ENCODE measurements around the gene ILRUN.
"Not testable (repeated sequence)": the region's sequence is repeated elsewhere in the genome, so short reads cannot be mapped to it uniquely, and the experiment has no call there.

The ILRUN gene

GRCh38 chr6:34718976-34719375 lies 22.4 kb upstream of the ILRUN start:
- no peaks in the 10 kb centered on the region for H3K9me2 ChIP-seq (replicated peaks; ENCODE audit: insufficient read depth, low read length)
- no peaks in the 10 kb centered on the region for H3K36me3 ChIP-seq (replicated peaks; ENCODE audit: insufficient read depth, low read length)
- no peaks in the 10 kb centered on the region for H3K27me3 ChIP-seq (replicated peaks; ENCODE audit: insufficient read depth, low read length)
- no peaks in the 10 kb centered on the region for H3K9me3 ChIP-seq (replicated peaks; ENCODE audit: insufficient read depth, low read length)
- H3K27ac ChIP-seq (ENCODE audit: low read length) = no peak overlapping the region
- no peak overlapping the region for H3K4me3 ChIP-seq (ENCODE audit: low read length)
- H3K79me2 ChIP-seq (ENCODE audit: low read length) = no peaks in the 10 kb centered on the region
- no peak overlapping the region for H3K9ac ChIP-seq (ENCODE audit: low read length)
- H3K4me1 ChIP-seq (ENCODE audit: low read length) = no peaks in the 10 kb centered on the region
- no peak overlapping the region for H3K4me2 ChIP-seq (ENCODE audit: low read depth, low read length)
- no peak overlapping the region for H2AFZ ChIP-seq (ENCODE audit: low read length)
- H4K20me1 ChIP-seq (ENCODE audit: insufficient read depth, low read length) = no peaks in the 10 kb centered on the region
- H3F3A ChIP-seq (ENCODE audit: insufficient read depth, low read length) = no peaks in the 10 kb centered on the region
- TF ChIP-seq EZH2phosphoT487 (IDR thresholded peaks at IDR 0.05; ENCODE audit: low read length) = no peak
- TF ChIP-seq, protein P1, sequence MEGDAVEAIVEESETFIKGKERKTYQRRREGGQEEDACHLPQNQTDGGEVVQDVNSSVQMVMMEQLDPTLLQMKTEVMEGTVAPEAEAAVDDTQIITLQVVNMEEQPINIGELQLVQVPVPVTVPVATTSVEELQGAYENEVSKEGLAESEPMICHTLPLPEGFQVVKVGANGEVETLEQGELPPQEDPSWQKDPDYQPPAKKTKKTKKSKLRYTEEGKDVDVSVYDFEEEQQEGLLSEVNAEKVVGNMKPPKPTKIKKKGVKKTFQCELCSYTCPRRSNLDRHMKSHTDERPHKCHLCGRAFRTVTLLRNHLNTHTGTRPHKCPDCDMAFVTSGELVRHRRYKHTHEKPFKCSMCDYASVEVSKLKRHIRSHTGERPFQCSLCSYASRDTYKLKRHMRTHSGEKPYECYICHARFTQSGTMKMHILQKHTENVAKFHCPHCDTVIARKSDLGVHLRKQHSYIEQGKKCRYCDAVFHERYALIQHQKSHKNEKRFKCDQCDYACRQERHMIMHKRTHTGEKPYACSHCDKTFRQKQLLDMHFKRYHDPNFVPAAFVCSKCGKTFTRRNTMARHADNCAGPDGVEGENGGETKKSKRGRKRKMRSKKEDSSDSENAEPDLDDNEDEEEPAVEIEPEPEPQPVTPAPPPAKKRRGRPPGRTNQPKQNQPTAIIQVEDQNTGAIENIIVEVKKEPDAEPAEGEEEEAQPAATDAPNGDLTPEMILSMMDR (IDR thresholded peaks at IDR 0.05; ENCODE audit: low read length) = no peak
- no peak for DNase-seq

GRCh38 chr6:34717466-34717865 lies 20.9 kb upstream of the ILRUN start:
- H3K4me2 ChIP-seq (ENCODE audit: low read depth, low read length) = no peak overlapping the region
- H3K9me2 ChIP-seq (replicated peaks; ENCODE audit: insufficient read depth, low read length) = no peaks in the 10 kb centered on the region
- H3K9ac ChIP-seq (ENCODE audit: low read length) = no peak overlapping the region
- no peaks in the 10 kb centered on the region for H3F3A ChIP-seq (ENCODE audit: insufficient read depth, low read length)
- TF ChIP-seq EZH2phosphoT487 (IDR thresholded peaks at IDR 0.05; ENCODE audit: low read length) = no peak
- no peak for TF ChIP-seq EZH2 (optimal IDR thresholded peaks at IDR 0.05; ENCODE audit: low read depth, low read length)
- TF ChIP-seq, protein P1 (IDR thresholded peaks at IDR 0.05; ENCODE audit: low read length) = no peak
- no peak overlapping the region for H3K4me3 ChIP-seq (ENCODE audit: low read length)
- no peak for DNase-seq
- H3K4me1 ChIP-seq (ENCODE audit: low read length) = no peaks in the 10 kb centered on the region
- no peaks in the 10 kb centered on the region for H3K79me2 ChIP-seq (ENCODE audit: low read length)
- H3K27ac ChIP-seq (ENCODE audit: low read length) = no peak overlapping the region
- H3K27me3 ChIP-seq (replicated peaks; ENCODE audit: insufficient read depth, low read length) = no peaks in the 10 kb centered on the region
- H3K9me3 ChIP-seq (replicated peaks; ENCODE audit: insufficient read depth, low read length) = no peaks in the 10 kb centered on the region
- no peaks in the 10 kb centered on the region for H4K20me1 ChIP-seq (ENCODE audit: insufficient read depth, low read length)
- no peak overlapping the region for H2AFZ ChIP-seq (ENCODE audit: low read length)
- H3K36me3 ChIP-seq (replicated peaks; ENCODE audit: insufficient read depth, low read length) = no peaks in the 10 kb centered on the region

DNA sequence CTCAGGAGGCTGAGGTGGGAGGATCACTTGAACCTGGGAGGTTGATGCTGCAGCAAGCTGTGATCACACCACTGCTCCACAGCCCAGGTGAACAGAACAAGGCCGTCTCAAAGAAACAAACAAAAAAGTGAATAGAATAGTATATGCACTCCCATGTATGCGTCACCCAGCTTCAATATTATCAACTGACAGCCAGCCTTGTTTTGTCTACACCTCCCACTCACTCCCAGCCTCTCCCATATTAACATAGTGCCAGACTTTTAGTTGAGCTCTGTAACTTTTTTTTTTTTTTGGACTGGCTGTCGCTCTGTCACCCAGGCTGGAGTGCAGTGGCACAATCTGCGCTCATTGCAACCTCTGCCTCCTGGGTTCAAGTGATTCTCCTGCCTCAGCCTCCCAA lies 18.1 kb upstream of the ILRUN start:
- TF ChIP-seq, protein P1 (IDR thresholded peaks at IDR 0.05; ENCODE audit: low read length) = no peak
- TF ChIP-seq EZH2 (optimal IDR thresholded peaks at IDR 0.05; ENCODE audit: low read depth, low read length) (no peak), EZH2phosphoT487 (IDR thresholded peaks at IDR 0.05; ENCODE audit: low read length) (no peak)
- Histone ChIP-seq H3K27ac (ENCODE audit: low read length) (no peak overlapping the region), H3K9ac (ENCODE audit: low read length) (no peak overlapping the region), H3K27me3 (replicated peaks; ENCODE audit: insufficient read depth, low read length) (no peaks in the 10 kb centered on the region), H3K79me2 (ENCODE audit: low read length) (no peaks in the 10 kb centered on the region), H3K4me1 (ENCODE audit: low read length) (no peaks in the 10 kb centered on the region), H3K4me3 (ENCODE audit: low read length) (no peak overlapping the region), H2AFZ (ENCODE audit: low read length) (no peak overlapping the region), H3F3A (ENCODE audit: insufficient read depth, low read length) (no peaks in the 10 kb centered on the region), H3K4me2 (ENCODE audit: low read depth, low read length) (no peak overlapping the region), H3K36me3 (replicated peaks; ENCODE audit: insufficient read depth, low read length) (no peaks in the 10 kb centered on the region), H3K9me2 (replicated peaks; ENCODE audit: insufficient read depth, low read length) (no peaks in the 10 kb centered on the region), H4K20me1 (ENCODE audit: insufficient read depth, low read length) (no peaks in the 10 kb centered on the region), H3K9me3 (replicated peaks; ENCODE audit: insufficient read depth, low read length) (no peaks in the 10 kb centered on the region)
- no peak for DNase-seq

- not testable (repeated sequence) for H3K27me3 ChIP-seq (replicated peaks; ENCODE audit: insufficient read depth, low read length); H3K79me2 ChIP-seq (ENCODE audit: low read length); H3K9me3 ChIP-seq (replicated peaks; ENCODE audit: insufficient read depth, low read length); H3F3A ChIP-seq (ENCODE audit: insufficient read depth, low read length); H3K4me3 ChIP-seq (ENCODE audit: low read length); H3K27ac ChIP-seq (ENCODE audit: low read length); H3K4me1 ChIP-seq (ENCODE audit: low read length); H3K36me3 ChIP-seq (replicated peaks; ENCODE audit: insufficient read depth, low read length); H2AFZ ChIP-seq (ENCODE audit: low read length); H3K4me2 ChIP-seq (ENCODE audit: low read depth, low read length); DNase-seq; H4K20me1 ChIP-seq (ENCODE audit: insufficient read depth, low read length); H3K9me2 ChIP-seq (replicated peaks; ENCODE audit: insufficient read depth, low read length); H3K9ac ChIP-seq (ENCODE audit: low read length)
Observed at GRCh38 chr6:34712881-34713280, 16.3 kb upstream of the ILRUN start.
